Measurements from ENCODE around the gene IL5RA.

Gene IL5RA

GRCh38 chr3:3105815-3106214 lies 4.4 kb downstream of the IL5RA start:
- DNase-seq: no peak

GRCh38 chr3:3105246-3105645 lies 4.9 kb downstream of the IL5RA start:
- DNase-seq: no peak

GRCh38 chr3:3102751-3103150 lies 7.4 kb downstream of the IL5RA start:
- no peak for DNase-seq

- DNase-seq: no peak
These were observed 8.3 kb downstream of the IL5RA start for GRCh38 chr3:3101660-3102458.

- no peak for DNase-seq
These were observed 12.2 kb downstream of the IL5RA start for GRCh38 chr3:3097958-3098357.

DNA sequence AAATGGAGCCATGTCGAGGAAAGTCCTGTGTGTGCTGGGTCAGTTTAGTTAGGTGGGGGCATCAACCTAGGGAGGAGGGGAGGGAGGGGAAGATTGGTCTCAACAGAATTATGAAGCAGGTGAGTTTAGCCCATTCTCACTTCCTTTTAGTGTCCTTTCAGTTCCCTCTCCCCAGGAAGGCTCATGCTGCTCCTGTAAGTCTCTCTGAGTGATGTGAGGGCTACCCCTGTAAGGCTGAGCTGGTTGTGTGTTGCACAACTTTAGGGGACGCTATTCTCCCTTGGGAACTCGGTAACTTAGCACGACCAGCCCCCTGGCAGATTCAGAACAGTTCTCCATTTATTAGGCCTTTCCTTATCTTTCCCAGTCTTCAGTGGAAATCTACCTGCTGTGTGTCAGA lies 21.2 kb downstream of the IL5RA start:
- no peak for DNase-seq

DNA sequence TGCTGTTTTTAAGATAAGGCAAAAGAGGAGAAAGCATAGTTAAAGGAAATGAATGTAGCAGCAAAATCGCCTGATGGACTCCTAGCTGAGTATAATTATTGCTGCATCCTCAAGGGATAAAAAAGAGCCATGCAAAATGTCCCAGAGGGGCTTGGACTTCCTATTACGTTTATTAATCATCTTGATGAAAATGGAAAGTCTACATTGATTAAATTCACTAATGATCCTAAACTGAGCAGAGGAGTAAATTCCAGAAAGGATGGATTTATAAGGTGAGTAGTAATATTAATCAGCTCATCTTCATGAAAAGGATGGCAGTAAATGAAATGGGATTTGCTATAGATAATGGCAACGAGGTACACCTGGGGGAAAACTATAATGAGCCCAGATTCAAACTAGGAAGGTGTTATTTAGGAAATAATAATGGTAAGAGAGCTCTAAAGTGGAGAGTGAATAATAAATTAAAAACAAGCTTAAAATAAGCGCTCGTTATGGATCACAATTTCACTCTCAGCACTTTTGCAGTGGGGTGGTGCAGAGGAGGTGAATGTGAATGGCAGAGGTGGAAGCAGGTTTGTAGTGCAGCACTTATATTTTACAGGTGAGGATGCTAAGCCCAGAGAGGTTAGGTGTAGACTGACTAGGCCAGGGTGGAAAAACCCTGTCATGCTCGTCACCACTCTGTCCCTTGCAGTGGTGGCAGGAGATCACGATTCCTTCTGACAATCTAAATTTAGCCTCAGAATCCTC lies 22.3 kb downstream of the IL5RA start:
- DNase-seq: no peak

- DNase-seq: no peak
These were observed 22.9 kb downstream of the IL5RA start for GRCh38 chr3:3087279-3087678.

- no peak for DNase-seq
These were observed 23.9 kb downstream of the IL5RA start for GRCh38 chr3:3086239-3086638.

DNA sequence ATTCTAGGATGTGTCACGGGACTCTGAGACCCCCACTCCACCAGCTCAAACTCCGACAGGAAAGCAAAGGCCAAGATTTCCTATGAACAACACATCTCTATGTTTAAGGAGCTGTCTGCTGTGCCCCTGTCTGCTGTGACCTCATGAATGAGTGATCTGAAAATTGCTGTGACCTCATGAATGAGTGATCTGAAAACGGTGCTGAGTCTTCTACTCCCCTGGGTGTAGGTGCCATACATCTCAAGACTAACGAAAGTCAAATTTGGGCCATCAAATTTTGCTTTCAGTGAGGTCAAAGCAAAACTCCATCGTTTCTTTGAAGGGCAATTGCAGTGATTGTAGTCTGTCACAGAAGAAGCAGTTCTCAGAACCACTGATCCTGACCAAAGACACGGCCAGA lies 24.4 kb downstream of the IL5RA start:
- DNase-seq: no peak

DNA sequence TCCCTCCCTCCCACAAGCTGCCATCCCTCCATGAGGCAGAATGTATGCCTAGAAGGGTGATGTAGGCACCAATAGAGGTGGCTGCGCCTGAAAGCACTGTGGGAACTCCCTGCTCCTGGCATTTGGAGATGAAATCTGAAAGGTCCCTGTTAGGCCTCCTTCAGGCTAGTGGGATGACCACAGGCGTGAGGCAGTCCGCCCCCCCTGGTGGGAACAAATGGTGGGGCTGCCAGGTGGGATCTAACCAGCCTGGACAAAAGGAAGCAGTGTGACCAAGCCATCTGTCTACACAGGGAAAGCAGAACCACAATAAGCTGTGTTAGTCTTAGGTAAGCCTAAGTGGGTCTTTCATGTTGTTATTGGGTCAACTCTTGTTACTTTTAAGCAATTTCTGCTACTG lies 25.3 kb downstream of the IL5RA start:
- no peak for DNase-seq

DNA sequence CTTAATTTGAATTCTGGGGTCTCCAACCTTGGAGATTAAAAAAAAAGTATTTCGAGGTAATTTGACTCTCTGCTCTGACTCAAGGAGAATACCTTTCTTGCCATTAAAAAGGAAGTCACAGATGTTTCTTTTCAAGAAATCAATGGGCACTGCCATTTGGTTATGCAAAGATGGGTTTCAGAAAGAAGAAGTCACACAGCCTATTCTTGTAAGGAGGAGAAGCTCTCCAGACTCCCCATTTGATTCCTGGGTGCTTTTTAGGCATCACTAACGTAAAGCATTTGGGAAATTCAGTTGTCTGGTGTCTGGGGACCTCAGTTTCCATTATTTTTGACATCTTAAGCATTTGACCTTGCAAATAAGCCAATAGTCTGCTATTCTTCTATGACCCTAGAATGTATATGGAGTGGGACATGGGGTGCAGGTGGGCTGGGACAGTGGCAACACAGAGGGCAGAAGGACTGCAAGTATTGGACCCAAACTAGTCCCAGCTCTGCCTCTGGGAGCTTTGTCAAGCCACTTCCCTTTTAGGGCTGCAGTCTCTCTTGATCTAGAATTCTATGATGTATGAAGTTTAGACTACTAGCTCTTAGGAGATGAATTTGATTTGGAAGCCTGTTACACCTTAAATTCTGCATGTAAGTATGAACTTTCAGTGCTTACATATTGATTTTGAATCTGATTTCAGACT lies 27.8 kb downstream of the IL5RA start:
- DNase-seq: no peak

DNA sequence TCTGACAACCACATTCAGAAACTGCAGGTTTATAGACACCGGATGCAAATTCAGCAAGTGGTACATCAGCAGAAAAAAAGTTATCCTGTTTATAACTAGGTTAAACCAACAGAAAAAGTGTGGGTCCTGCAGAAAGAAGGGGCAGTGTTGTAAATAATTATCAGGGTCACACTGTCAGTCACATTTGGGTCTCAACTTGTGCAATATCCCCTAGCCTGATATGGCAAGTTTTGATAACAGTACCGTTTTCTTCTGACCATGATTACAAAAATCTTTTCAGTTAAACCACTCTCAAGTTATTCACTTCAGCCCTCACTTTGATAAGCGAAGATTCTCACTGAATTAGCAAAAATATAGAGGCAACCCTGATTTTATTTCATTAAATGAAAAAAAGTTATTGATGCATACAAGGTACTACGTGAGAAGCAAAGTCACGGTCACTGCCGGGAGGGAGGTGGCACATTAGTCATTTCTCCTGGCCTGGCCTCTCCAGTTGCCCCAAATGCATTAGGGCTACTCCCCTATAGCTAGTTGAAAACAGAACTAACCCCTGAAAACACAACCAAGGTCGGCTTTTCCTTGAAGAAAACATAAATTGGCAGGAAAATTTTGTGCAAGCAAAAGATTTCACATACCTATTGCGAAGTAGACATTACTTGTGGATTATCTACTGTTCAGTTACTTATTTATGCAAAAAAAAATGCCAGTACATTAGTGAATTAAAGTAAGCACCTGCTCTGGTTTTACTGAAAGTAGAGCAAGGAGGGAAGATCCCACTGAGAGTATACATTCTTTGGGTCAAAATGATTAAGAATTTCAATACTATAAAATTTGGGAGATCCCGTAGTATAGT lies 28.6 kb downstream of the IL5RA start:
- DNase-seq: no peak

GRCh38 chr3:3080309-3080708 lies 29.9 kb downstream of the IL5RA start:
- no peak for DNase-seq

DNA sequence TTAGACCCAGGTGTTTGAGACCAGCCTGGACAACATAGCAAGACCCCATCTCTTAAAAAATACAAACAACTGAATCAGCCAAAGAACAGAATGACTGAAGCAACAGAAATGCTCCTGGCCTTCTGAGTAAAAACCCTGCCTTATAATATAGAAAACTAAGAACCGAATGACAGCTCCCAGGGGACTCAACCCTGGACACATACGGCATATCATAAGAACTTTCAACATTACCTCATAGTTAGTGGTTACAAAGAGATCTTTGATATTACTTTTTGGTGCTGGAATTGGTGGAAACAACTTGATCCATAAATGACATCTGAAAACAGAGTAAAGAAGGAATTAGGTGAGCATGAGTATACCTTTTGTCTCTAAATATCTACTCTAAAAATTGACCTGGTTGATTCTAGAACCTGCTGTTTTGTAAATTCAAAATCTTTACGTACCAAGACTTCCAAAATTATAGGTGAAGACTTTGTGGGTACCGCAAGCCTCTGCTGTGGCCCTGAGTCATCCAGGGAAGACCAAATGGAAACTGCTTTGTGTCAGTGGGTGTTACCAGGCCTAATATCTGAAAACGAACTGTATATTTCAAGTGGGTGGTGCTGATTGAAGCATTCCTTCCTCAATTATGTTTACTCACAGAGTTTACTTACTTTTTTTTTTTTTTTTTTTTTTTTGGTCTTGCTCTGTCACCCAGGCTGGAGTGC lies 35.5 kb downstream of the IL5RA start:
- DNase-seq: no peak

DNA sequence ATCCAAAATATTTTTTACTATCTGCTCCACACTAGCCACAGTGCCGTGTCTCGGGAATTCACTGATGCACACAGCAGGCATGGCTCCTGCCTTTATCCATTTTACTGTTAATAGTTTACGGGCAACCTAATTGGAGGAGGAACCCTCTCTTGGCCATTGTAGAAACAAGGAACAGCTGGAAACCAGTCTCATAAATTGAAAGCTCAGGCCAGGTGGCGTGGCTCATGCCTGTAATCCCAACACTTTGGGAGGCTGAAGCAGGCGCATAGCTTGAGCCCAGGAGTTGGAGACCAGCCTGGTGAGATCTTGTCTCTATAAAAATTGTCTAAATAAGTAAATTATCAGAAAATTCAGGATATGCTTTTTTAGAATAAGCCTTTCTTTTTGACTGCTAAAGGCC lies 39.0 kb downstream of the IL5RA start:
- no peak for DNase-seq

DNA sequence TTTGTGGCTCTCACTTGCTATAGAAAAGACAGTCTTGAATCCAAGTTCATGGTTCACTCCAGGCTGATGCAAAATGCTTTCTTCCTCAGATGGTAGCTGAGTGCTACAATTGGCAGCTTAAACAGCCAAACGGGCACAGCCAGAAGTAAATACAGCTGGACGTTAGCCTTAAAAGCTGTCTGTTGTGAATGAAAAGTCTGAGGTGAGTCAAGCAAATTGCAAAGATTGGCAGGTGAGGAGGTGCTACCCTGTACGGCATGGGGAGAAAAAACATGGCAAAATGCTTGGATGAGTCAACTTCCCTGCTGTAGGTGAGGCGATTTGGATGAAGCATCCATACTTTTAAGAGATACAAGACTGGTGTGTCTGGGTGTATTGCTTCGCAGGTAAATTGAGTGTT lies 40.5 kb downstream of the IL5RA start:
- DNase-seq: no peak

- DNase-seq: no peak
These were observed 41.8 kb downstream of the IL5RA start for GRCh38 chr3:3068358-3068881.

DNA sequence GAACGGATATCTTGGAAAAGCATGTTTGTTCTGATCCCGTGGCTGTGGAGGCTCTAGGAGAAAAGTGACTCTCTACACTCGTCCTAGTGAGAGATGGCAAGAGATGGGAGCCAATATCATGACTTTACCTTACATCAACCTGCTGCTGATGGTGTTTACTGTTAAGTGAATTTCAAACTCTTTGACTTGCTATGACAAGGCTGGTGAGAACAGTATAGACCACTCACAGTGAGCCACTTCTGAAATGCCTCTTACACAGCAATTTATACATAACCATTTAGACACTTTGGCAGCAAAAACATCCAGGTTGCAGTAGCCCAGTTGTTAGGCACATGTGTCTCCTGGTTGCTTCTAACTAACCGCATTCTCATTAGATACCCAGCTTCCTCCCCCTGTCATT lies 43.3 kb downstream of the IL5RA start:
- no peak for DNase-seq

DNA sequence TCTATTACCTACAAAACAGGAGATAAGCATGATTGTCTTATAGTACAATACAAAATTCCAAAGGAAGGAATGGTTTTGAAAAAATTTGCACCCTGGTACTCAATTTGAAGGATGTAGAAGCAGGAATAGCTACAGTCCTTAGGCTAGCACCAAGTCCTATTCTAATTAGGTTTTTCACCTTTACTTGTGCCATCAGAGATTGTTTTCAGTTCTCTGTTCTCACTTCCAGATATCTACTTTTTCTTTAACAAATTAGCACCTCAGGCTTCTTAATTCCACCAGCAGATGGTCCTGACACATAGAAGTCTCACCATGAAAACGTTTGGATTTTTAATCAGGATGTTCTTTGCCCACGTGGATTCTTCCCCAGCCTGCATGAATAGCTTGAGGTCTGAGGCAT lies 43.8 kb downstream of the IL5RA start:
- no peak for DNase-seq

DNA sequence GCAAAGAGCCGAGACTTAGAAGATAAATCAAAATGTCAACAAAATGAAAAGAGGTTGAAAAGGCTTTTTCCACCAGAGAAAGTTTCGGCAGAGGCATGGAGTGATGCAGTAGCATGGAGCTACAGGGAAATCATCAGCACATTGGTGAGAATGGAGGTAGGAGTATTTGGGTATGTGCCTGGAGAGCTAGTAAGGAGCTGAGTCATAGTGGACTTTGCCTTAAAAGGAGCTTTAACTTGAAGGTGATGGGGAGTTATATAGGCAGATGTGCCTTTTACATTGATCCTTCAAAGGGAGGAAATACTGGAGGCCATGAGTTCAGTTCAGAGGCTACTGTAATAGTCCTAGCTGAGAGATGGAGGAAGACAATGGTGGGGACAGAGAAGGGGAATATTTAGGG lies 44.3 kb downstream of the IL5RA start:
- DNase-seq: no peak

DNA sequence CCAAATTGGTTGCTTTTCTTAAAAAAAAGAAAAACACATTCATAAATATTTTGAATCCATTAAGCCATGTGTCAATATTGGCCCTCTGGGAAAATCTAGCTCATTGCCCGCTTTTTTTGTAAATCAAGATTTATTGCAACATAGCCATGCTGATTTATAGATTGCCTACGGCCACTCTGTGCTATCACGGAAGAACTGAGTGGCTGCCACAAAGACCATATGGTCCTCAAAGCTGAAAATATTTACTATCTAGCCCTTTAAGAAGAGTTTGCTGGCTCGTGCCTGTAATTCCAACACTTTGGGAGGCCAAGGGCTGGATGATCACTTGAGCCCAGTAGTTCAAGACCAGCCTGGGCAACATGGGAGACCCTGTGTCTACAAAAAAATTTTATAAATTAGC lies 45.9 kb downstream of the IL5RA start:
- DNase-seq: no peak
